HepG2 (cell line): ENCODE results near the gene SLC16A5. TPM values are rescaled to one million over a fixed set of nuclear protein-coding genes. Genes with fewer than 3 reads are reported as not detected.

Source experiments
- ATAC-seq: fragments of 200-7000 bp; cut with Tn5 transposase; 3 replicates; pipeline ENCODE4 v1.9.1; 2020; ENCODE audit warnings: mild to moderate bottlenecking, moderate library complexity
- BruUV-seq: library from RNA; stranded (reverse); fragments of 400-500 nt; replicated peaks from 2 replicates; lab custom pipeline; 2021; lab: Mats Ljungman, UMichigan
- CTCF ChIA-PET: fragments of 300-600 bp; formaldehyde crosslinking; extraction: SDS; loops from one replicate; lab custom pipeline; 2021; ENCODE audit warnings: low total read pairs, inconsistent platforms, low intra/inter-chr PET ratio; lab: Yijun Ruan, JAX
- POLR2A ChIA-PET: fragments of 350-600 bp; sonication (Branson Sonifier 250); formaldehyde crosslinking; loops from one replicate; lab custom pipeline; 2020; ENCODE audit warnings: antibody characterized with exemption, inconsistent platforms; lab: Yijun Ruan, JAX
- DNase-seq: peaks from one replicate; pipeline ENCODE4 v3.0.0-alpha.2; 2015; ENCODE audit warnings: low spot score
- FAIRE-seq: peaks from 3 replicates; lab custom pipeline; 2011; peaks lifted over from hg19 to GRCh38; lab: Jason Lieb, UNC
- H2AFZ ChIP-seq: one replicate; pipeline ENCODE4 v1.6.1; 2011; ENCODE audit warnings: low read length, inconsistent platforms
- H3K27ac ChIP-seq: fragments of 300-600 bp; 3 replicates; pipeline ENCODE4 v1.8.0; 2011; ENCODE audit warnings: mixed run types, mild to moderate bottlenecking, mixed read lengths, low read length, inconsistent platforms; ENCODE audit not compliant: insufficient read depth; ENCODE audit errors: extremely low read length
- H3K27me3 ChIP-seq, 2 experiments: fragments of 200-600 bp in 1 of 2; 2 replicates in 1 of 2; 3 replicates in 1 of 2; pipeline versions ENCODE4 v1.6.0 to v1.8.0; 2011; ENCODE audit warnings: low read length in 2 of 2, mild to moderate bottlenecking in 2 of 2, moderate library complexity in 2 of 2, inconsistent platforms in 1 of 2; ENCODE audit not compliant: insufficient read depth in 2 of 2, control insufficient read depth in 1 of 2
- H3K36me3 ChIP-seq, 2 experiments: fragments of 200-600 bp in 1 of 2; replicated peaks in 1 of 2; 2 replicates in 1 of 2; 3 replicates in 1 of 2; pipeline versions ENCODE4 v1.5.1 to v1.8.0; 2011; ENCODE audit warnings: low read length in 2 of 2, inconsistent platforms in 1 of 2; ENCODE audit not compliant: insufficient read depth in 2 of 2, control insufficient read depth in 1 of 2
- H3K4me1 ChIP-seq: 2 replicates; pipeline ENCODE4 v1.5.1; 2012; ENCODE audit warnings: low read length, inconsistent platforms; ENCODE audit not compliant: insufficient read depth
- H3K4me2 ChIP-seq: 2 replicates; pipeline ENCODE4 v1.6.0; 2011; ENCODE audit warnings: low read depth, low read length, inconsistent platforms
- H3K4me3 ChIP-seq, 3 experiments: fragments of 200-600 bp in 1 of 3; sonication (generic), shearing (Covaris generic) in 1 of 3; replicated peaks in 1 of 3; 2 replicates each; pipeline ENCODE4 v1.5.1; 2011 to 2016; ENCODE audit warnings: low read length in 3 of 3, inconsistent platforms in 2 of 3, low read depth in 2 of 3, mild to moderate bottlenecking in 2 of 3, control low read depth in 1 of 3, mixed read lengths in 1 of 3; ENCODE audit not compliant: insufficient read depth in 1 of 3
- H3K79me2 ChIP-seq: one replicate; pipeline ENCODE4 v1.6.1; 2011; ENCODE audit warnings: low read length, inconsistent platforms; ENCODE audit not compliant: insufficient read depth
- H3K9ac ChIP-seq: 2 replicates; pipeline ENCODE4 v1.6.0; 2011; ENCODE audit warnings: mild to moderate bottlenecking, low read depth, low read length, inconsistent platforms; ENCODE audit not compliant: insufficient read depth
- H3K9me3 ChIP-seq: 2 replicates; pipeline ENCODE4 v1.5.1; 2012; ENCODE audit warnings: mild to moderate bottlenecking, low read length
- H4K20me1 ChIP-seq: 2 replicates; pipeline ENCODE4 v1.6.0; 2011; ENCODE audit warnings: inconsistent platforms, mild to moderate bottlenecking, low read length, moderate library complexity; ENCODE audit not compliant: insufficient read depth
- CBFB ChIP-seq: sonication (generic); formaldehyde crosslinking; IDR thresholded peaks from 2 replicates; pipeline ENCODE4 v1.4.0; 2020; ENCODE audit warnings: missing genetic modification reagents
- CEBPB ChIP-seq: IDR thresholded peaks from 2 replicates; pipeline ENCODE4 v1.6.1; 2011; ENCODE audit warnings: low read depth, low read length, improper control_type of control experiment, borderline replicate concordance
- FIP1L1 ChIP-seq: fragments of 200-400 bp; formaldehyde crosslinking; IDR thresholded peaks from 2 replicates; pipeline ENCODE4 v1.6.1; 2018; ENCODE audit warnings: low read depth, mild to moderate bottlenecking, low read length, moderate library complexity, borderline replicate concordance; ENCODE audit not compliant: insufficient read depth
- FOXA1 ChIP-seq, 2 experiments: fragments of 450-650 bp in 1 of 2; sonication (generic) in 1 of 2; formaldehyde crosslinking in 1 of 2; IDR thresholded peaks; 2 replicates each; pipeline versions ENCODE4 v1.4.0 to v1.6.1; 2016 to 2020; ENCODE audit warnings: missing genetic modification reagents in 1 of 2
- FOXA3 ChIP-seq: IDR thresholded peaks from 2 replicates; pipeline ENCODE4 v1.6.1; 2016; ENCODE audit warnings: missing genetic modification reagents, missing compliant biosample characterization
- HES4 ChIP-seq: sonication (generic); formaldehyde crosslinking; IDR thresholded peaks from 2 replicates; pipeline ENCODE4 v1.9.0; 2021; ENCODE audit warnings: mild to moderate bottlenecking, missing genetic modification reagents, borderline replicate concordance
- ZNF652 ChIP-seq: IDR thresholded peaks from 2 replicates; pipeline ENCODE4 v1.6.1; 2016; ENCODE audit warnings: low read depth, borderline replicate concordance
- WGBS: methylation state at CpG from one replicate; pipeline ENCODE4 v1.1.6; 2017; ENCODE audit warnings: low lambda C conversion rate; 5-methylcytosine and 5-hydroxymethylcytosine counted together
- in situ Hi-C: cut with HindIII; loops from 2 replicates; pipeline ENCODE4 v1.10.0; 2017; ENCODE audit warnings: low pct_unique_long_range_greater_than_20kb; ENCODE audit not compliant: extremely low pct_ligation_motif_present
- intact Hi-C: fragments of 100-400 bp; cut with micrococcal nuclease; formaldehyde crosslinking; loops from one replicate; pipeline ENCODE4 v1.10.0; 2022; ENCODE audit not compliant: unreplicated experiment
- polyA plus RNA-seq, 8 experiments: library from polyadenylated mRNA; depleted of rRNA in 3 of 8; stranded (reverse) in 7 of 8; unstranded in 1 of 8; fragments of >200 nt; fragmentation: Illumina TruSeq in 4 of 8; extraction: Trizol in 4 of 8; gene quantifications; 2 replicates each; pipeline versions ENCODE4 v1.2.1 to v1.2.3, GENCODE V29; 2011 to 2016; ENCODE audit warnings: low read depth in 4 of 8, missing spikeins in 1 of 8, mixed read lengths in 1 of 8; ENCODE audit not compliant: insufficient read depth in 1 of 8
- total RNA-seq, 5 experiments: library from RNA; depleted of rRNA; stranded (reverse); fragments of >200 nt; fragmentation: Illumina TruSeq; extraction: Trizol; gene quantifications; 2 replicates each; pipeline ENCODE4 v1.2.3, GENCODE V29; 2016; ENCODE audit warnings: low read depth in 1 of 5
- TF ChIP-seq, protein P1 (sequence below), 2 experiments: sonication (generic) in 1 of 2; formaldehyde crosslinking in 1 of 2; IDR thresholded peaks; 2 replicates each; pipeline versions ENCODE4 v1.6.1 to v1.9.0; 2014 to 2022; ENCODE audit warnings: antibody characterized with exemption in 1 of 2, borderline replicate concordance in 1 of 2, inconsistent platforms in 1 of 2, low read depth in 1 of 2, missing genetic modification reagents in 1 of 2
- TF ChIP-seq, protein P2 (sequence below): IDR thresholded peaks from 2 replicates; pipeline ENCODE4 v1.6.1; 2016
- TF ChIP-seq, protein P3 (sequence below): fragments of 450-650 bp; IDR thresholded peaks from 2 replicates; pipeline ENCODE4 v1.6.1; 2016

The SLC16A5 gene
- total and polyA plus RNA-seq, 2 of the 13 experiments (the other 11 are each of a cell fraction or from before 2014, with no cell fraction given), result 0.69 to 5.6 TPM

DNA sequence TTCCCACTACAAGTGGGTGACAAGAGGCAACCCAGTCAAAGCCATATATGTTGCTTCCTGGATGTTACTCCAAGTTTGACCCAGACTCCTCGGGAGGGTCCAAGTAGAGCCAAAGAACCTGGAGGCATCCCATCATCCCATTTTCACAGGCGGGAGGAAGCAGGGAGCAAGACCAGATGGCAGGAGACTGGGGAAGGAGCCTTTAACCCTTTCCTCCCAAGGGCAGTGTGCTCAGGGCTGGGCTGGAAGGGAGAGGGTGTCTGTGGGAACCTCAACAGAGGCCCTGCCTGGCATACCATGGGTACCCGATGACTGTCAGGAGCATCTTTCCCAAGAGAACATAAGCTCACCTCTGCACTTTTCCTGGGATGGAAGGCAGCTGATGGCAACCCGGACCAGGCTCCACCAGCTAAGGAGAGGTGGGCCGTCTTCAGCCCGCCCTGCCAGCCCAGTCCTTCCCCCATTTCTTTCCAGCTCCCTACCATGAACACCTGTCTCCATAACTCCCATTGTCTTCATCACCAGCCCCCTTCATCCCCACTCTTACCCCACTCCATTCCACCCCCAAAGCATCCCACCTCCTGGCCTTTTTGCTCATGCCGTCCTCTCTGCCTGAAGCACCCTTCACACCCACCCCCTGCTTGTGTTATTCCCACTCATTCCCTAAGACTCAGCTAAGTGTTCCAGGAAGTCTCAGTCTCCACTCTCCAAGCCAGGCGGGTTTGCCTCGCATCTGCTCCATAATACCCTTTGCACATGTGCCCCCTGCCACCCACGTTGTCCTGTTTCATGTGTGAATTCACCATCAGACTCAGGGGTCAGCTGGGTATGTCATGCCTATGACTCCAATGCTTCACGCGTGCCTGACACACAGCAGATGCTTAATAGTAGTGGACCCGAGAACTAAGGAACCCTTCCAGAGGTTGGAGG is 5.9 kb upstream of the SLC16A5 start (continued):
- TF ChIP-seq, protein P1, sequence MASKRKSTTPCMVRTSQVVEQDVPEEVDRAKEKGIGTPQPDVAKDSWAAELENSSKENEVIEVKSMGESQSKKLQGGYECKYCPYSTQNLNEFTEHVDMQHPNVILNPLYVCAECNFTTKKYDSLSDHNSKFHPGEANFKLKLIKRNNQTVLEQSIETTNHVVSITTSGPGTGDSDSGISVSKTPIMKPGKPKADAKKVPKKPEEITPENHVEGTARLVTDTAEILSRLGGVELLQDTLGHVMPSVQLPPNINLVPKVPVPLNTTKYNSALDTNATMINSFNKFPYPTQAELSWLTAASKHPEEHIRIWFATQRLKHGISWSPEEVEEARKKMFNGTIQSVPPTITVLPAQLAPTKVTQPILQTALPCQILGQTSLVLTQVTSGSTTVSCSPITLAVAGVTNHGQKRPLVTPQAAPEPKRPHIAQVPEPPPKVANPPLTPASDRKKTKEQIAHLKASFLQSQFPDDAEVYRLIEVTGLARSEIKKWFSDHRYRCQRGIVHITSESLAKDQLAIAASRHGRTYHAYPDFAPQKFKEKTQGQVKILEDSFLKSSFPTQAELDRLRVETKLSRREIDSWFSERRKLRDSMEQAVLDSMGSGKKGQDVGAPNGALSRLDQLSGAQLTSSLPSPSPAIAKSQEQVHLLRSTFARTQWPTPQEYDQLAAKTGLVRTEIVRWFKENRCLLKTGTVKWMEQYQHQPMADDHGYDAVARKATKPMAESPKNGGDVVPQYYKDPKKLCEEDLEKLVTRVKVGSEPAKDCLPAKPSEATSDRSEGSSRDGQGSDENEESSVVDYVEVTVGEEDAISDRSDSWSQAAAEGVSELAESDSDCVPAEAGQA (IDR thresholded peaks at IDR 0.05; ENCODE audit: low read depth), result no peak
- TF ChIP-seq, protein P1 (CRISPR knock-in tag; IDR thresholded peaks at IDR 0.05; ENCODE audit: borderline replicate concordance), result no peak
- TF ChIP-seq CBFB (CRISPR knock-in tag) (no peak), FIP1L1 (no peak), ZNF652 (peak; percentile 92)

DNA sequence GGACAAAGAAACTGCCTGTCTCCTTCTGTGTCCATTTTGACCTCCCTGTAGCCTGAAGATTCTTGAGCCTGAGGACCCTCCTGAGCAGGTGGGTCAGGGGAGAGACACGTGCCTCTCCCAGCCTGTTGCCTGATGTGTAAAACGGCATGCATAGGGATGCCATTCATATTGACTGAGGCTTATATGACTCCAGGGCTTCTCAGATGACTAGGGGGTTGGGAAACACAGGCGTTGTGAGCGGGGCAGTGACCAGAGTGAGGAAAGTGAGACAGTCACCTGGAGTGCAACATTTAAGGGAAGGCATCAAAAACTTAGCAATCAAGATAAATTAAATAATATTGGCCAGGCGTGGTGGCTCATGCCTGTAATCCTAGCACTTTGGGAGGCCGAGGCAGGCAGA is 5.1 kb upstream of the SLC16A5 start:
- Histone ChIP-seq H3K9ac (no peak overlapping the region), H3K4me1 (peaks cover 97% of the 10 kb centered on the region), H3K79me2 (no peaks in the 10 kb centered on the region), H3K4me2 (no peak overlapping the region; the same call in 1 of the 2 replicates), H3K4me3 (no peak overlapping the region), H3K9me3 (no peaks in the 10 kb centered on the region), H3K36me3 (no peaks in the 10 kb centered on the region), H4K20me1 (no peaks in the 10 kb centered on the region), H3K27me3 (peaks cover 0 to 13% of the 10 kb centered on the region in 2 experiments; a peak in 2 of 5 replicates), H2AFZ (no peak overlapping the region), H3K27ac (no peak overlapping the region)
- no TSS peak for BruUV-seq
- in situ Hi-C loops, result no loop called here
- DNase-seq (no peak), FAIRE-seq (no peak), ATAC-seq (no peak)
- ChIA-PET POLR2A (interaction anchor here (0.6 to 3.2 kb wide), 2 partner anchors 35 to 121 kb away, joined by 4 to 12 read pairs; partner anchors contain the start of genes ATP5PD and KCTD2), CTCF (no interaction called here)
- intact Hi-C loops, result no loop called here
- WGBS, result 16% methylated on average over 6 of the region's 6 CpGs
- TF ChIP-seq FOXA3 (CRISPR knock-in tag) (peak; percentile 49; the same call in 1 of the 2 replicates), HES4 (CRISPR knock-in tag) (no peak), FOXA1 (IDR thresholded peaks at IDR 0.05) (no peak), FOXA1 (CRISPR knock-in tag; IDR thresholded peaks at IDR 0.05) (peak; percentile 50; the same call in 1 of the 2 replicates), CEBPB (peak; percentile 41; the same call in 1 of the 2 replicates)
- TF ChIP-seq, protein P2, sequence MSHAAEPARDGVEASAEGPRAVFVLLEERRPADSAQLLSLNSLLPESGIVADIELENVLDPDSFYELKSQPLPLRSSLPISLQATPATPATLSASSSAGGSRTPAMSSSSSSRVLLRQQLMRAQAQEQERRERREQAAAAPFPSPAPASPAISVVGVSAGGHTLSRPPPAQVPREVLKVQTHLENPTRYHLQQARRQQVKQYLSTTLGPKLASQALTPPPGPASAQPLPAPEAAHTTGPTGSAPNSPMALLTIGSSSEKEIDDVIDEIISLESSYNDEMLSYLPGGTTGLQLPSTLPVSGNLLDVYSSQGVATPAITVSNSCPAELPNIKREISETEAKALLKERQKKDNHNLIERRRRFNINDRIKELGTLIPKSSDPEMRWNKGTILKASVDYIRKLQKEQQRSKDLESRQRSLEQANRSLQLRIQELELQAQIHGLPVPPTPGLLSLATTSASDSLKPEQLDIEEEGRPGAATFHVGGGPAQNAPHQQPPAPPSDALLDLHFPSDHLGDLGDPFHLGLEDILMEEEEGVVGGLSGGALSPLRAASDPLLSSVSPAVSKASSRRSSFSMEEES (CRISPR knock-in tag), result no peak
- TF ChIP-seq, protein P3, sequence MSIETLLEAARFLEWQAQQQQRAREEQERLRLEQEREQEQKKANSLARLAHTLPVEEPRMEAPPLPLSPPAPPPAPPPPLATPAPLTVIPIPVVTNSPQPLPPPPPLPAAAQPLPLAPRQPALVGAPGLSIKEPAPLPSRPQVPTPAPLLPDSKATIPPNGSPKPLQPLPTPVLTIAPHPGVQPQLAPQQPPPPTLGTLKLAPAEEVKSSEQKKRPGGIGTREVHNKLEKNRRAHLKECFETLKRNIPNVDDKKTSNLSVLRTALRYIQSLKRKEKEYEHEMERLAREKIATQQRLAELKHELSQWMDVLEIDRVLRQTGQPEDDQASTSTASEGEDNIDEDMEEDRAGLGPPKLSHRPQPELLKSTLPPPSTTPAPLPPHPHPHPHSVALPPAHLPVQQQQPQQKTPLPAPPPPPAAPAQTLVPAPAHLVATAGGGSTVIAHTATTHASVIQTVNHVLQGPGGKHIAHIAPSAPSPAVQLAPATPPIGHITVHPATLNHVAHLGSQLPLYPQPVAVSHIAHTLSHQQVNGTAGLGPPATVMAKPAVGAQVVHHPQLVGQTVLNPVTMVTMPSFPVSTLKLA, result peak; percentile 86
